Gastroesophageal sphincter (tissue), 3 donors: ENCODE results near the gene KRT78.

ENCODE experiments used
- CTCF ChIP-seq, 4 experiments: fragments of 200-600 bp in 2 of 4; fragments of 450-650 bp in 2 of 4; sonication (generic) in 1 of 4; IDR thresholded peaks; one replicate each; pipeline ENCODE4 v1.5.1; 2017 to 2019; ENCODE audit warnings: antibody characterized with exemption in 4 of 4, mild to moderate bottlenecking in 2 of 4, moderate library complexity in 2 of 4
- POLR2A ChIP-seq, 2 donors: fragments of 450-650 bp; IDR thresholded peaks; one replicate each; pipeline ENCODE4 v1.6.1; 2017; ENCODE audit warnings: antibody characterized with exemption in 2 of 2, mild to moderate bottlenecking in 2 of 2, moderate library complexity in 1 of 2

GRCh38 chr12:52867642-52868041, 18.8 kb upstream of the KRT78 start:
- TF ChIP-seq CTCF (IDR thresholded peaks at IDR 0.05), result no peak
- TF ChIP-seq POLR2A (IDR thresholded peaks at IDR 0.05), result no peak
